Breast epithelium (tissue), 3 donors: ENCODE results near the gene CAMTA1.

Experiments used
- CTCF ChIP-seq, 3 donors: fragments of 450-650 bp; IDR thresholded peaks; one replicate each; pipeline ENCODE4 v1.5.1; 2016 to 2017; ENCODE audit warnings: antibody characterized with exemption in 3 of 3, mild to moderate bottlenecking in 3 of 3, moderate library complexity in 3 of 3
- POLR2A ChIP-seq: fragments of 450-650 bp; IDR thresholded peaks from one replicate; pipeline ENCODE4 v1.6.1; 2016; ENCODE audit warnings: antibody characterized with exemption, mild to moderate bottlenecking, moderate library complexity

- TF ChIP-seq POLR2A (no peak), CTCF (IDR thresholded peaks at IDR 0.05) (no peak)
Measured at GRCh38 chr1:7015022-7015421, 229.8 kb downstream of the CAMTA1 start.
